Measurements from ENCODE around the gene ZNF490. TPM values are rescaled to one million over a fixed set of nuclear protein-coding genes. Genes with fewer than 3 reads are reported as not detected.
A peak's percentile ranks its signal among the peaks of the same experiment; 100 is the strongest.
"Not testable (repeated sequence)": the region's sequence is repeated elsewhere in the genome, so short reads cannot be mapped to it uniquely, and the experiment has no call there.

The ZNF490 gene
- total and polyA plus RNA-seq, 2 of the 4 experiments (the other 2 are of a cell fraction), result 1.7 to 9.0 TPM

- H2AK5ac ChIP-seq (ENCODE audit: low read depth, low read length), result no peak overlapping the region
- no peak overlapping the region for H2AK9ac ChIP-seq (replicated peaks; ENCODE audit: low read depth, low read length, poor library complexity)
- no peak overlapping the region for H3K14ac ChIP-seq (replicated peaks; ENCODE audit: low read depth, low read length)
- no peak overlapping the region for H3K23ac ChIP-seq (ENCODE audit: low read depth, low read length)
- BruUV-seq (replicated peaks), result no TSS peak
- H2BK120ac ChIP-seq (ENCODE audit: low read depth, low read length), result no peak overlapping the region
- no peak overlapping the region for H3K9ac ChIP-seq (ENCODE audit: low read depth, low read length)
- no peak overlapping the region for H3K4ac ChIP-seq (ENCODE audit: low read depth, low read length)
- no peaks in the 10 kb centered on the region for H3K36me3 ChIP-seq (ENCODE audit: control insufficient read depth, insufficient read depth, low read length)
- no peak overlapping the region for H3K27ac ChIP-seq (ENCODE audit: insufficient read depth, low read length)
- WGBS, 2 experiments (ENCODE audit: extremely low coverage in 2 of 2, insufficient read length in 1 of 2), result 100% methylated on average over 2 of the region's 4 CpGs; no CpG with 5 or more reads in 1 of the 2 experiments
- no peak overlapping the region for H3K4me3 ChIP-seq (ENCODE audit: insufficient read depth, low read depth, low read length)
- CTCF ChIA-PET, result no interaction called here
- intact Hi-C loops (cut with micrococcal nuclease) (no loop called here), in situ Hi-C loops (cut with MboI; ENCODE audit: low sequenced_read_pairs) (loop anchor here (5.0 kb wide), 1 partner anchor 104 kb away; no protein-coding TSS in a partner anchor), dilution Hi-C loops (cut with HindIII; ENCODE audit: low sequenced_read_pairs, unreplicated experiment) (no loop called here)
- no peak overlapping the region for H4K8ac ChIP-seq (ENCODE audit: low read depth in 2 of 2, low read length in 2 of 2)
- no peak overlapping the region for H4K91ac ChIP-seq (ENCODE audit: insufficient read depth, low read depth, low read length)
- no peak overlapping the region for H3K56ac ChIP-seq (ENCODE audit: extremely low read depth, insufficient read depth, low read length)
- TF ChIP-seq CEBPB (IDR thresholded peaks at IDR 0.05; ENCODE audit: low read depth, low read length) (0 out of 2 replicates have a peak, but pooled peaks have one; percentile 39), USF2 (IDR thresholded peaks at IDR 0.05; ENCODE audit: low read depth, low read length) (no peak)
- no peak overlapping the region for H2BK5ac ChIP-seq (ENCODE audit: low read depth, low read length, poor library complexity, severe bottlenecking)
- no peak overlapping the region for H2BK15ac ChIP-seq (ENCODE audit: low read depth, low read length)
- DNase-seq (peak; percentile 16), ATAC-seq (ENCODE audit: low read depth) (no peak)
- no peaks in the 10 kb centered on the region for H4K20me1 ChIP-seq (ENCODE audit: insufficient read depth, low read length)
- H3K18ac ChIP-seq (ENCODE audit: low read depth, low read length), result no peak overlapping the region
- no peak overlapping the region for H2AFZ ChIP-seq (replicated peaks; ENCODE audit: low read length, poor library complexity)
- POLR2A ChIA-PET (ENCODE audit: unreplicated experiment), result no interaction called here
- H3K4me2 ChIP-seq (ENCODE audit: low read depth, low read length), result no peak overlapping the region
- no peaks in the 10 kb centered on the region for H3K4me1 ChIP-seq (ENCODE audit: control insufficient read depth, insufficient read depth, low read length)
- no peaks in the 10 kb centered on the region; the same call in 1 of the 2 replicates for H3K27me3 ChIP-seq (ENCODE audit: control insufficient read depth, insufficient read depth, low read length)
- no peak overlapping the region for H2BK20ac ChIP-seq (ENCODE audit: low read depth, low read length)
- no peaks in the 10 kb centered on the region for H3K79me1 ChIP-seq (ENCODE audit: low read depth in 1 of 2, low read length in 2 of 2)
- H4K5ac ChIP-seq (ENCODE audit: low read depth, low read length), result no peak overlapping the region
- no peaks in the 10 kb centered on the region for H3K9me3 ChIP-seq (ENCODE audit: control insufficient read depth, insufficient read depth, low read length)
- H3K9me1 ChIP-seq (ENCODE audit: insufficient read depth, low read length), result no peaks in the 10 kb centered on the region
Observed at GRCh38 chr19:12567951-12568350, 42.7 kb downstream of the ZNF490 start.

GRCh38 chr19:12566380-12566779 lies 44.2 kb downstream of the ZNF490 start:
- in situ Hi-C loops (cut with MboI; ENCODE audit: low sequenced_read_pairs), result loop anchor here (5.0 kb wide), 1 partner anchor 106 kb away; no protein-coding TSS in a partner anchor
- H2AFZ ChIP-seq (replicated peaks; ENCODE audit: low read length, poor library complexity); H4K91ac ChIP-seq (ENCODE audit: insufficient read depth, low read depth, low read length); H2BK5ac ChIP-seq (ENCODE audit: low read depth, low read length, poor library complexity, severe bottlenecking); H2BK120ac ChIP-seq (ENCODE audit: low read depth, low read length); H3K4me1 ChIP-seq (ENCODE audit: control insufficient read depth, insufficient read depth, low read length); H3K36me3 ChIP-seq (ENCODE audit: control insufficient read depth, insufficient read depth, low read length); H4K20me1 ChIP-seq (ENCODE audit: insufficient read depth, low read length); H3K27me3 ChIP-seq (ENCODE audit: control insufficient read depth, insufficient read depth, low read length); H3K9me1 ChIP-seq (ENCODE audit: insufficient read depth, low read length); H3K9ac ChIP-seq (ENCODE audit: low read depth, low read length); H3K79me1 ChIP-seq (ENCODE audit: low read depth in 1 of 2, low read length in 2 of 2); BruUV-seq (replicated peaks); H3K14ac ChIP-seq (replicated peaks; ENCODE audit: low read depth, low read length); H3K27ac ChIP-seq (ENCODE audit: insufficient read depth, low read length); ATAC-seq (ENCODE audit: low read depth); DNase-seq; CTCF ChIA-PET; H2BK15ac ChIP-seq (ENCODE audit: low read depth, low read length); H3K23ac ChIP-seq (ENCODE audit: low read depth, low read length); H3K4me3 ChIP-seq (ENCODE audit: insufficient read depth, low read depth, low read length); dilution Hi-C loops (cut with HindIII; ENCODE audit: low sequenced_read_pairs, unreplicated experiment); H4K5ac ChIP-seq (ENCODE audit: low read depth, low read length); H2BK20ac ChIP-seq (ENCODE audit: low read depth, low read length); H3K4me2 ChIP-seq (ENCODE audit: low read depth, low read length); intact Hi-C loops (cut with micrococcal nuclease); POLR2A ChIA-PET (ENCODE audit: unreplicated experiment); H3K9me3 ChIP-seq (ENCODE audit: control insufficient read depth, insufficient read depth, low read length); H2AK9ac ChIP-seq (replicated peaks; ENCODE audit: low read depth, low read length, poor library complexity); H3K56ac ChIP-seq (ENCODE audit: extremely low read depth, insufficient read depth, low read length); H3K4ac ChIP-seq (ENCODE audit: low read depth, low read length); H4K8ac ChIP-seq (ENCODE audit: low read depth in 2 of 2, low read length in 2 of 2); H3K18ac ChIP-seq (ENCODE audit: low read depth, low read length); H2AK5ac ChIP-seq (ENCODE audit: low read depth, low read length): not testable (repeated sequence)
- WGBS, 2 experiments (ENCODE audit: extremely low coverage in 2 of 2, insufficient read length in 1 of 2), result no CpG with 5 or more reads among the region's 5 CpGs
